Spleen (tissue), 11 donors: Measurements from ENCODE around the gene GLOD5. TPM values are rescaled to one million over a fixed set of nuclear protein-coding genes. Genes with fewer than 3 reads are reported as not detected.

Source experiments
- DNase-seq: peaks from one replicate; pipeline ENCODE4 v3.0.0-alpha.2; 2020
- H3K27ac ChIP-seq, 8 donors: fragments of 200-600 bp; sonication (generic) in 7 of 8; 1 replicate in 4 of 8; 2 replicates in 4 of 8; pipeline versions ENCODE4 v1.5.0 to v1.8.0; 2016 to 2021; ENCODE audit warnings: inconsistent platforms in 4 of 8, mild to moderate bottlenecking in 4 of 8, moderate library complexity in 1 of 8
- H3K27me3 ChIP-seq, 7 donors: fragments of 200-600 bp; sonication (generic) in 6 of 7; replicated peaks in 1 of 7; 1 replicate in 4 of 7; 2 replicates in 3 of 7; pipeline versions ENCODE4 v1.5.0 to v1.8.0; 2016 to 2021; ENCODE audit warnings: inconsistent platforms in 3 of 7, mild to moderate bottlenecking in 1 of 7
- H3K36me3 ChIP-seq, 6 donors: fragments of 200-600 bp; sonication (generic) in 5 of 6; 1 replicate in 4 of 6; 2 replicates in 2 of 6; pipeline versions ENCODE4 v1.5.0 to v1.8.0; 2016 to 2021; ENCODE audit warnings: inconsistent platforms in 2 of 6
- H3K4me1 ChIP-seq, 6 donors: fragments of 200-600 bp; sonication (generic) in 5 of 6; 1 replicate in 3 of 6; 2 replicates in 3 of 6; pipeline versions ENCODE4 v1.5.0 to v1.8.0; 2016 to 2021; ENCODE audit warnings: inconsistent platforms in 3 of 6
- H3K4me3 ChIP-seq, 8 donors: fragments of 200-600 bp; sonication (generic) in 7 of 8; 1 replicate in 4 of 8; 2 replicates in 4 of 8; pipeline versions ENCODE4 v1.5.0 to v1.8.0; 2016 to 2021; ENCODE audit warnings: inconsistent platforms in 4 of 8, mild to moderate bottlenecking in 4 of 8, moderate library complexity in 2 of 8
- H3K9me3 ChIP-seq, 8 donors: fragments of 200-600 bp; sonication (generic) in 7 of 8; 1 replicate in 4 of 8; 2 replicates in 4 of 8; pipeline versions ENCODE4 v1.5.0 to v1.8.0; 2016 to 2021; ENCODE audit warnings: inconsistent platforms in 4 of 8
- POLR2A ChIP-seq, 3 donors: fragments of 450-650 bp; IDR thresholded peaks; one replicate each; pipeline ENCODE4 v1.5.1; 2017; ENCODE audit warnings: antibody characterized with exemption in 3 of 3, mild to moderate bottlenecking in 1 of 3
- POLR2AphosphoS5 ChIP-seq, 3 donors: sonication (generic); formaldehyde crosslinking; IDR thresholded peaks; one replicate each; pipeline ENCODE4 v1.5.1; 2017; ENCODE audit warnings: antibody characterized with exemption in 3 of 3
- whole genome bisulfite sequencing, 5 donors: extraction: QIAGEN DNeasy Blood & Tissue Kit in 3 of 5; methylation state at CpG; one replicate each; pipeline versions ENCODE4 v1.1.5 to v1.1.7; 2013 to 2018; 5-methylcytosine and 5-hydroxymethylcytosine counted together
- intact Hi-C: fragments of 100-400 bp; cut with DNase I; formaldehyde crosslinking; loops from one replicate; pipeline ENCODE4 v1.15.0; 2023; ENCODE audit warnings: low total_unique reads
- polyA plus RNA-seq, 3 donors: library from polyadenylated mRNA; stranded (reverse); fragments of 200-250 nt; gene quantifications; one replicate each; pipeline ENCODE4 v1.2.1, GENCODE V29; 2013
- total RNA-seq, 7 donors: library from RNA; depleted of rRNA in 3 of 7; stranded (reverse); fragments of >200 nt in 3 of 7; fragmentation: NEBNext Ultra II Directional in 4 of 7; extraction: Animal tissue kit (Norgen Biotek cat#: 25700) in 4 of 7; gene quantifications; one replicate each; pipeline versions ENCODE4 v1.1.0 to v1.2.1, GENCODE V29; 2016 to 2021
- TF ChIP-seq, protein P1 (sequence below), 11 experiments: fragments of 200-600 bp in 7 of 11; fragments of 450-650 bp in 4 of 11; sonication (generic) in 4 of 11; IDR thresholded peaks in 8 of 11; conservative IDR thresholded peaks in 3 of 11; 1 replicate in 7 of 11; 2 replicates in 4 of 11; pipeline versions ENCODE4 v1.4.0 to v1.8.0; 2016 to 2021; ENCODE audit warnings: antibody characterized with exemption in 11 of 11, inconsistent platforms in 4 of 11, mild to moderate bottlenecking in 1 of 11
- donor health status: healthy with polysubstance abuse.
- donor health status: DM: no; HTN: no; CAD: no; lungs with moderate emphysema.
- donor health status: DM: no; HTN: no; CAD: no.
- donor health status: Bipolar disorder and iron deficiency.
- donor health status: healthy.
- donor health status: DM: no; HTN: no; CAD: no.
- donor health status: DM: yes; HTN: yes; CAD: no.

GLOD5 gene
- total and polyA plus RNA-seq, 10 donors, result not detected

DNA sequence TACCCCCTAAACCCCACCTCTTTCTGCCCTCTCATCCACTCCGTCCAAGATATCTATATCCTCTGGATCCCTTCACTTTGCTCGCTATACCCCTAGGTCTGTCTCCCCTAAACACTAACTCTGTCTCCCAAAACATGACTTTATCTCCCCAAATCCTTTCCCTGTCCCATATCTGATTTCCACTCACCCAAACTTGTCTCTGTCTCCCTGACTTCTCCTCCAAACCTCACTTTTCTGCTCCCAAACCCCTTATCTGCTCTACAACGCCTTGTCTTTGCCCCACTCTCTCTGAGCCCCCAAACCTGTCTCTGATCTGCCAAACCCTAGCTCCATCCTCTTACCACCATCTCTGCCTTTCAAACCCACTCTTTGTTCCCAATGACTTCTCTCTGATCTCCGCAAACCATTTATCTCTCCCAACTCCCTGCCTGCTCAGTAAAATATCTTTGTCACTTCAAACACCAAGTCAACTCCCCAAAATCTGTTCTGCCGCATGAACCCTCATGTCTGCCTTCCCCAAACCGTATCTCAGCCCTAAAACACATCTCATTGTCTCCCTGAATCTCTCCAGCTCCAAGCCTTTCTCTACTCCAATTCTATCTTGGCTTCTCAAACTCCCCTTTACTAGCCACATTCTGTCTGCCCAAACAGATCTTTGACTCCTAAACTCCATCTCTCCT, 25.4 kb downstream of the GLOD5 start:
- Histone ChIP-seq H3K9me3 (no peaks in the 10 kb centered on the region), H3K36me3 (no peaks in the 10 kb centered on the region), H3K27ac (no peak overlapping the region), H3K4me3 (no peak overlapping the region), H3K4me1 (no peaks in the 10 kb centered on the region), H3K27me3 (peaks cover 0 to 19% (median 0%) of the 10 kb centered on the region in 7 donors)
- 58 to 82% (median 76%) methylated on average over 6 of the region's 6 CpGs for WGBS, 5 donors
- DNase-seq, result no peak
- TF ChIP-seq POLR2A (IDR thresholded peaks at IDR 0.05), result no peak
- TF ChIP-seq, protein P1, sequence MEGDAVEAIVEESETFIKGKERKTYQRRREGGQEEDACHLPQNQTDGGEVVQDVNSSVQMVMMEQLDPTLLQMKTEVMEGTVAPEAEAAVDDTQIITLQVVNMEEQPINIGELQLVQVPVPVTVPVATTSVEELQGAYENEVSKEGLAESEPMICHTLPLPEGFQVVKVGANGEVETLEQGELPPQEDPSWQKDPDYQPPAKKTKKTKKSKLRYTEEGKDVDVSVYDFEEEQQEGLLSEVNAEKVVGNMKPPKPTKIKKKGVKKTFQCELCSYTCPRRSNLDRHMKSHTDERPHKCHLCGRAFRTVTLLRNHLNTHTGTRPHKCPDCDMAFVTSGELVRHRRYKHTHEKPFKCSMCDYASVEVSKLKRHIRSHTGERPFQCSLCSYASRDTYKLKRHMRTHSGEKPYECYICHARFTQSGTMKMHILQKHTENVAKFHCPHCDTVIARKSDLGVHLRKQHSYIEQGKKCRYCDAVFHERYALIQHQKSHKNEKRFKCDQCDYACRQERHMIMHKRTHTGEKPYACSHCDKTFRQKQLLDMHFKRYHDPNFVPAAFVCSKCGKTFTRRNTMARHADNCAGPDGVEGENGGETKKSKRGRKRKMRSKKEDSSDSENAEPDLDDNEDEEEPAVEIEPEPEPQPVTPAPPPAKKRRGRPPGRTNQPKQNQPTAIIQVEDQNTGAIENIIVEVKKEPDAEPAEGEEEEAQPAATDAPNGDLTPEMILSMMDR (IDR thresholded peaks at IDR 0.05 in 8 of 11, conservative IDR thresholded peaks at IDR 0.05 in 3 of 11), result no peak
- intact Hi-C loops, result no loop called here

GRCh38 chrX:48787505-48788443, 26.2 kb downstream of the GLOD5 start:
- 58 to 80% (median 72%) methylated on average over 17 of the region's 17 CpGs for WGBS, 5 donors
- no peak for DNase-seq
- TF ChIP-seq, protein P1 (IDR thresholded peaks at IDR 0.05 in 8 of 11, conservative IDR thresholded peaks at IDR 0.05 in 3 of 11), result no peak
- TF ChIP-seq POLR2AphosphoS5 (IDR thresholded peaks at IDR 0.05) (no peak), POLR2A (IDR thresholded peaks at IDR 0.05) (no peak)

GRCh38 chrX:48789366-48790220, 28.0 kb downstream of the GLOD5 start:
- H3K4me1 ChIP-seq, result no peaks in the 10 kb centered on the region
- intact Hi-C loops, result no loop called here
- H3K4me3 ChIP-seq, result no peak overlapping the region
- TF ChIP-seq POLR2A (IDR thresholded peaks at IDR 0.05) (no peak), POLR2AphosphoS5 (IDR thresholded peaks at IDR 0.05) (no peak)
- TF ChIP-seq, protein P1 (IDR thresholded peaks at IDR 0.05 in 8 of 11, conservative IDR thresholded peaks at IDR 0.05 in 3 of 11), result no peak
- H3K36me3 ChIP-seq, result no peaks in the 10 kb centered on the region
- 22 to 63% (median 33%) methylated on average over 6 to 7 of the region's 7 CpGs for WGBS, 5 donors
- H3K27ac ChIP-seq, result no peak overlapping the region
- no peak for DNase-seq
- peaks cover 0 to 19% (median 0%) of the 10 kb centered on the region in 7 donors for H3K27me3 ChIP-seq
- H3K9me3 ChIP-seq, result no peaks in the 10 kb centered on the region

More at GRCh38 chrX:48787505-48788443, 26.2 kb downstream of the GLOD5 start:
- Histone ChIP-seq H3K36me3 (no peaks in the 10 kb centered on the region), H3K27ac (no peak overlapping the region), H3K9me3 (no peaks in the 10 kb centered on the region), H3K27me3 (peaks cover 0 to 19% (median 0%) of the 10 kb centered on the region in 7 donors), H3K4me3 (no peak overlapping the region), H3K4me1 (no peaks in the 10 kb centered on the region)
- intact Hi-C loops, result no loop called here
